ENCODE data around the gene KCNT2.

DNA sequence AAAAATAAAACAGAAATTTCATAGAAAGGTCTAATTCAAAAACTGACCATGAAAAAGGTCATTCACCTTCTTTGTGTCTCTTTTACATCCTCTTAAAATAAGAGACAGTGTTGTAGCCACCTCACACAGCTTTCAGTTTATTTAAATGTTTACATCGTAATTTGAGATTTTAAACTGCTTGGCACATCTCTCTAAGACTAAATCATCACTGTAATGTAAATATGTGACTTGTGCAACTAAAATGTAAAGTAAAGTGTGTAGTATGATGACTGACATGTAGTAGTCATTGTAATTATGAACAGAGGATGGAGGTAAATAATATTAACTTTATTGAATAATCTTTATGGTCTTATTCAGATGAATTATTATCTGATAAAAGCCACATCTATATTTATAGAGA is 283.9 kb downstream of the KCNT2 start:
- TF ChIP-seq, protein P1, sequence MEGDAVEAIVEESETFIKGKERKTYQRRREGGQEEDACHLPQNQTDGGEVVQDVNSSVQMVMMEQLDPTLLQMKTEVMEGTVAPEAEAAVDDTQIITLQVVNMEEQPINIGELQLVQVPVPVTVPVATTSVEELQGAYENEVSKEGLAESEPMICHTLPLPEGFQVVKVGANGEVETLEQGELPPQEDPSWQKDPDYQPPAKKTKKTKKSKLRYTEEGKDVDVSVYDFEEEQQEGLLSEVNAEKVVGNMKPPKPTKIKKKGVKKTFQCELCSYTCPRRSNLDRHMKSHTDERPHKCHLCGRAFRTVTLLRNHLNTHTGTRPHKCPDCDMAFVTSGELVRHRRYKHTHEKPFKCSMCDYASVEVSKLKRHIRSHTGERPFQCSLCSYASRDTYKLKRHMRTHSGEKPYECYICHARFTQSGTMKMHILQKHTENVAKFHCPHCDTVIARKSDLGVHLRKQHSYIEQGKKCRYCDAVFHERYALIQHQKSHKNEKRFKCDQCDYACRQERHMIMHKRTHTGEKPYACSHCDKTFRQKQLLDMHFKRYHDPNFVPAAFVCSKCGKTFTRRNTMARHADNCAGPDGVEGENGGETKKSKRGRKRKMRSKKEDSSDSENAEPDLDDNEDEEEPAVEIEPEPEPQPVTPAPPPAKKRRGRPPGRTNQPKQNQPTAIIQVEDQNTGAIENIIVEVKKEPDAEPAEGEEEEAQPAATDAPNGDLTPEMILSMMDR (IDR thresholded peaks at IDR 0.05) = no peak
- no peak for TF ChIP-seq POLR2AphosphoS5 (IDR thresholded peaks at IDR 0.05)
- TF ChIP-seq POLR2A (IDR thresholded peaks at IDR 0.05) = no peak
